Mesenchymal stem cell (in vitro differentiated cells and primary cell): Measurements from ENCODE around the gene RHBDD1.
A peak's percentile ranks its signal among the peaks of the same experiment; 100 is the strongest.

Experiments
- DNase-seq: peaks from one replicate; pipeline ENCODE4 v3.0.0-alpha.2; 2013
- H2AFZ ChIP-seq: one replicate; pipeline ENCODE4 v1.6.1; 2013; ENCODE audit warnings: low read depth, mild to moderate bottlenecking, control low read depth, inconsistent platforms, low read length, moderate library complexity
- H2AK5ac ChIP-seq: 2 replicates; pipeline ENCODE4 v1.6.1; 2013; ENCODE audit warnings: low read length, moderate library complexity, mild to moderate bottlenecking, inconsistent platforms; ENCODE audit not compliant: severe bottlenecking
- H2BK120ac ChIP-seq: one replicate; pipeline ENCODE4 v1.6.1; 2013; ENCODE audit warnings: low read depth, mild to moderate bottlenecking, inconsistent platforms, low read length, moderate library complexity
- H2BK12ac ChIP-seq, 2 experiments: one replicate each; pipeline ENCODE4 v1.6.1; 2013; ENCODE audit warnings: inconsistent platforms in 2 of 2, low read length in 2 of 2, mild to moderate bottlenecking in 2 of 2, moderate library complexity in 2 of 2, control low read depth in 1 of 2
- H2BK15ac ChIP-seq: one replicate; pipeline ENCODE4 v1.6.1; 2013; ENCODE audit warnings: mild to moderate bottlenecking, low read depth, inconsistent platforms; ENCODE audit not compliant: poor library complexity, severe bottlenecking
- H2BK5ac ChIP-seq: 2 replicates; pipeline ENCODE4 v1.6.1; 2013; ENCODE audit warnings: low read depth, mild to moderate bottlenecking, low read length, control low read depth, inconsistent platforms; ENCODE audit not compliant: poor library complexity, severe bottlenecking
- H3K14ac ChIP-seq, 2 experiments: one replicate each; pipeline ENCODE4 v1.6.1; 2013; ENCODE audit warnings: inconsistent platforms in 2 of 2, low read length in 2 of 2, control low read depth in 1 of 2, mild to moderate bottlenecking in 1 of 2, moderate library complexity in 1 of 2
- H3K18ac ChIP-seq, 2 experiments: one replicate each; pipeline ENCODE4 v1.6.1; 2013; ENCODE audit warnings: inconsistent platforms in 2 of 2, low read length in 2 of 2, control low read depth in 1 of 2, low read depth in 1 of 2, mild to moderate bottlenecking in 1 of 2
- H3K23ac ChIP-seq, 2 experiments: one replicate each; pipeline ENCODE4 v1.6.1; 2013; ENCODE audit warnings: inconsistent platforms in 2 of 2, low read length in 2 of 2, mild to moderate bottlenecking in 2 of 2, moderate library complexity in 2 of 2, control low read depth in 1 of 2
- H3K27ac ChIP-seq: 2 replicates; pipeline ENCODE4 v1.5.1; 2013; ENCODE audit warnings: mild to moderate bottlenecking, moderate library complexity, low read length, control low read depth, inconsistent platforms; ENCODE audit not compliant: poor library complexity, severe bottlenecking
- H3K27me3 ChIP-seq, 2 experiments: 2 replicates each; pipeline versions ENCODE4 v1.6.1 to v1.7.0; 2013; ENCODE audit warnings: low read length in 2 of 2, mild to moderate bottlenecking in 2 of 2, moderate library complexity in 2 of 2, control low read depth in 1 of 2, inconsistent platforms in 1 of 2; ENCODE audit not compliant: control insufficient read depth in 1 of 2, insufficient read depth in 1 of 2
- H3K36me3 ChIP-seq, 2 experiments: 2 replicates each; pipeline versions ENCODE4 v1.6.1 to v1.7.0; 2013; ENCODE audit warnings: low read length in 2 of 2, control low read depth in 1 of 2, inconsistent platforms in 1 of 2, low read depth in 1 of 2, mild to moderate bottlenecking in 1 of 2; ENCODE audit not compliant: insufficient read depth in 2 of 2, control insufficient read depth in 1 of 2
- H3K4ac ChIP-seq, 2 experiments: one replicate each; pipeline ENCODE4 v1.6.1; 2013; ENCODE audit warnings: inconsistent platforms in 2 of 2, low read length in 2 of 2, mild to moderate bottlenecking in 2 of 2, moderate library complexity in 2 of 2, control low read depth in 1 of 2, low read depth in 1 of 2
- H3K4me1 ChIP-seq: 2 replicates; pipeline ENCODE4 v1.6.1; 2013; ENCODE audit warnings: low read depth, low read length, control low read depth; ENCODE audit not compliant: control insufficient read depth, insufficient read depth
- H3K4me2 ChIP-seq: 2 replicates; pipeline ENCODE4 v1.6.1; 2013; ENCODE audit warnings: low read length, mild to moderate bottlenecking, inconsistent platforms; ENCODE audit not compliant: poor library complexity, severe bottlenecking
- H3K4me3 ChIP-seq, 2 experiments: 2 replicates each; pipeline versions ENCODE4 v1.5.1 to v1.7.0; 2013; ENCODE audit warnings: low read length in 2 of 2, mild to moderate bottlenecking in 2 of 2, control low read depth in 1 of 2, low read depth in 1 of 2; ENCODE audit not compliant: insufficient read depth in 1 of 2
- H3K79me1 ChIP-seq: replicated peaks from 2 replicates; pipeline ENCODE4 v1.6.1; 2013; ENCODE audit warnings: mild to moderate bottlenecking, control low read depth, low read length, inconsistent platforms; ENCODE audit not compliant: poor library complexity, severe bottlenecking
- H3K9ac ChIP-seq: 2 replicates; pipeline ENCODE4 v1.7.0; 2013; ENCODE audit warnings: mild to moderate bottlenecking, low read length, moderate library complexity
- H3K9me3 ChIP-seq: 2 replicates; pipeline ENCODE4 v1.7.0; 2013; ENCODE audit warnings: mild to moderate bottlenecking, low read length; ENCODE audit not compliant: control insufficient read depth
- H4K8ac ChIP-seq: one replicate; pipeline ENCODE4 v1.6.1; 2013; ENCODE audit warnings: inconsistent platforms, mild to moderate bottlenecking, low read length, moderate library complexity
- H4K91ac ChIP-seq: one replicate; pipeline ENCODE4 v1.6.1; 2013; ENCODE audit warnings: mild to moderate bottlenecking, low read length, inconsistent platforms
- WGBS: methylation state at CpG from one replicate; pipeline ENCODE4 v1.1.7; 2013; ENCODE audit warnings: mixed read lengths; 5-methylcytosine and 5-hydroxymethylcytosine counted together

Gene RHBDD1

GRCh38 chr2:227007148-227007547 lies 171.3 kb downstream of the RHBDD1 start:
- Histone ChIP-seq H3K4me1 (no peaks in the 10 kb centered on the region), H2AK5ac (no peak overlapping the region), H2BK120ac (no peak overlapping the region), H2BK5ac (no peak overlapping the region), H3K36me3 (no peaks in the 10 kb centered on the region), H3K27me3 (no peaks in the 10 kb centered on the region), H3K18ac (no peak overlapping the region), H2BK12ac (no peak overlapping the region), H3K9me3 (peaks cover 8% of the 10 kb centered on the region), H3K4ac (no peak overlapping the region), H3K14ac (no peak overlapping the region), H3K27ac (no peak overlapping the region), H3K23ac (no peak overlapping the region), H3K9ac (no peak overlapping the region), H2AFZ (no peak overlapping the region), H3K4me3 (no peak overlapping the region), H3K4me2 (no peak overlapping the region), H3K79me1 (no peaks in the 10 kb centered on the region), H2BK15ac (no peak overlapping the region), H4K91ac (no peak overlapping the region), H4K8ac (no peak overlapping the region)
- DNase-seq: no peak
- 88% methylated on average over 9 of the region's 9 CpGs for WGBS

GRCh38 chr2:227007940-227008339 lies 172.1 kb downstream of the RHBDD1 start:
- Histone ChIP-seq H3K27ac (no peak overlapping the region), H4K91ac (no peak overlapping the region), H3K36me3 (no peaks in the 10 kb centered on the region), H3K14ac (peak overlapping the region in 1 of 2 experiments; percentile 71), H2AFZ (no peak overlapping the region), H2AK5ac (no peak overlapping the region), H2BK12ac (no peak overlapping the region), H3K4me2 (no peak overlapping the region), H2BK15ac (no peak overlapping the region), H4K8ac (no peak overlapping the region), H3K4me1 (no peaks in the 10 kb centered on the region), H3K9me3 (peaks cover 8% of the 10 kb centered on the region), H3K4ac (no peak overlapping the region), H3K27me3 (no peaks in the 10 kb centered on the region), H2BK120ac (no peak overlapping the region), H3K4me3 (no peak overlapping the region), H3K9ac (no peak overlapping the region), H3K23ac (no peak overlapping the region), H3K79me1 (no peaks in the 10 kb centered on the region), H3K18ac (no peak overlapping the region), H2BK5ac (no peak overlapping the region)
- WGBS: 97% methylated on average over 17 of the region's 17 CpGs
- DNase-seq: no peak

GRCh38 chr2:227010433-227010832 lies 174.6 kb downstream of the RHBDD1 start:
- H3K14ac ChIP-seq: no peak overlapping the region
- 35% methylated on average over 3 of the region's 3 CpGs for WGBS
- H3K27me3 ChIP-seq: no peaks in the 10 kb centered on the region
- no peak overlapping the region for H2BK5ac ChIP-seq
- H3K36me3 ChIP-seq: no peaks in the 10 kb centered on the region
- H4K91ac ChIP-seq: no peak overlapping the region
- H4K8ac ChIP-seq: no peak overlapping the region
- H3K9me3 ChIP-seq: peaks cover 8% of the 10 kb centered on the region
- H2AFZ ChIP-seq: no peak overlapping the region
- H3K18ac ChIP-seq: no peak overlapping the region
- H3K4me1 ChIP-seq: no peaks in the 10 kb centered on the region
- H2AK5ac ChIP-seq: no peak overlapping the region
- no peak overlapping the region for H3K4ac ChIP-seq
- DNase-seq: no peak
- H3K4me3 ChIP-seq: no peak overlapping the region
- no peak overlapping the region for H2BK120ac ChIP-seq
- H3K23ac ChIP-seq: no peak overlapping the region
- H3K79me1 ChIP-seq: no peaks in the 10 kb centered on the region
- H2BK15ac ChIP-seq: no peak overlapping the region
- H2BK12ac ChIP-seq: no peak overlapping the region
- H3K9ac ChIP-seq: no peak overlapping the region
- no peak overlapping the region for H3K4me2 ChIP-seq
- H3K27ac ChIP-seq: no peak overlapping the region

- 89% methylated on average over 9 of the region's 9 CpGs for WGBS
- no peak overlapping the region for H3K14ac ChIP-seq
- H3K23ac ChIP-seq: no peak overlapping the region
- H3K4me2 ChIP-seq: no peak overlapping the region
- no peak overlapping the region for H2AK5ac ChIP-seq
- H3K27ac ChIP-seq: no peak overlapping the region
- H3K9ac ChIP-seq: no peak overlapping the region
- H3K4ac ChIP-seq: no peak overlapping the region
- no peak overlapping the region for H3K18ac ChIP-seq
- H2BK5ac ChIP-seq: no peak overlapping the region
- no peaks in the 10 kb centered on the region for H3K79me1 ChIP-seq
- H2BK15ac ChIP-seq: no peak overlapping the region
- no peak overlapping the region for H3K4me3 ChIP-seq
- H4K8ac ChIP-seq: no peak overlapping the region
- no peaks in the 10 kb centered on the region for H3K36me3 ChIP-seq
- no peak overlapping the region for H2BK12ac ChIP-seq
- H3K4me1 ChIP-seq: no peaks in the 10 kb centered on the region
- no peaks in the 10 kb centered on the region for H3K27me3 ChIP-seq
- no peak overlapping the region for H4K91ac ChIP-seq
- H2BK120ac ChIP-seq: no peak overlapping the region
- H2AFZ ChIP-seq: no peak overlapping the region
- DNase-seq: no peak
- peaks cover 8% of the 10 kb centered on the region for H3K9me3 ChIP-seq
Measured at GRCh38 chr2:227013330-227013729, 177.5 kb downstream of the RHBDD1 start.
